GM23338 (cell line): ENCODE measurements around the gene JAZF1. TPM values are rescaled to one million over a fixed set of nuclear protein-coding genes. Genes with fewer than 3 reads are reported as not detected.

Experiments used
- ATAC-seq: fragments of 200-7000 bp; cut with Tn5 transposase; 3 replicates; pipeline ENCODE4 v1.9.1; 2020
- DNase-seq: peaks from one replicate; pipeline ENCODE4 v3.0.0-alpha.2; 2015; ENCODE audit warnings: low spot score
- H2AFZ ChIP-seq: fragments of 200-600 bp; sonication (generic); 2 replicates; pipeline ENCODE4 v1.8.0; 2016; ENCODE audit warnings: antibody characterized with exemption, mild to moderate bottlenecking, moderate library complexity
- H3F3A ChIP-seq: fragments of 200-600 bp; sonication (generic); replicated peaks from 2 replicates; pipeline ENCODE4 v1.8.0; 2017; ENCODE audit warnings: antibody characterized with exemption, mixed run types, low read depth
- H3K27ac ChIP-seq: fragments of 200-600 bp; sonication (generic); 2 replicates; pipeline ENCODE4 v1.6.1; 2016; ENCODE audit warnings: low read depth
- H3K27me3 ChIP-seq: fragments of 200-600 bp; sonication (generic); 2 replicates; pipeline ENCODE4 v1.8.0; 2016; ENCODE audit warnings: mild to moderate bottlenecking, mixed run types, moderate library complexity; ENCODE audit not compliant: insufficient read depth
- H3K36me3 ChIP-seq: fragments of 200-600 bp; sonication (generic); 2 replicates; pipeline ENCODE4 v1.8.0; 2016; ENCODE audit warnings: mild to moderate bottlenecking; ENCODE audit not compliant: insufficient read depth
- H3K4me1 ChIP-seq: fragments of 200-600 bp; sonication (generic); 2 replicates; pipeline ENCODE4 v1.8.0; 2016; ENCODE audit warnings: mild to moderate bottlenecking, moderate library complexity; ENCODE audit not compliant: insufficient read depth
- H3K4me2 ChIP-seq: fragments of 200-600 bp; sonication (generic); 2 replicates; pipeline ENCODE4 v1.7.1; 2017; ENCODE audit warnings: mixed run types
- H3K4me3 ChIP-seq: fragments of 200-600 bp; sonication (generic); 2 replicates; pipeline ENCODE4 v1.6.1; 2016; ENCODE audit warnings: mixed run types
- H3K79me2 ChIP-seq: fragments of 200-600 bp; sonication (generic); replicated peaks from 2 replicates; pipeline ENCODE4 v1.8.0; 2017; ENCODE audit warnings: mild to moderate bottlenecking; ENCODE audit not compliant: insufficient read depth
- H3K9me2 ChIP-seq: fragments of 200-600 bp; sonication (generic); 2 replicates; pipeline ENCODE4 v1.8.0; 2017; ENCODE audit not compliant: insufficient read depth
- H4K20me1 ChIP-seq: fragments of 200-600 bp; sonication (generic); replicated peaks from 2 replicates; pipeline ENCODE4 v1.8.0; 2017; ENCODE audit warnings: mild to moderate bottlenecking; ENCODE audit not compliant: insufficient read depth
- H3K27ac Mint-ChIP-seq: 2 replicates; pipeline ENCODE4 v1.8.0; 2020; ENCODE audit warnings: inconsistent platforms, mild to moderate bottlenecking, moderate library complexity, mixed read lengths
- H3K27me3 Mint-ChIP-seq: 3 replicates; pipeline ENCODE4 v1.8.0; 2022; ENCODE audit warnings: low read depth, mild to moderate bottlenecking, moderate library complexity, mixed read lengths, inconsistent platforms; ENCODE audit not compliant: insufficient read depth, poor library complexity
- H3K36me3 Mint-ChIP-seq: 3 replicates; pipeline ENCODE4 v1.8.0; 2021; ENCODE audit warnings: low read depth, mild to moderate bottlenecking, inconsistent platforms, moderate library complexity, mixed read lengths
- H3K4me1 Mint-ChIP-seq: 3 replicates; pipeline ENCODE4 v1.8.0; 2020; ENCODE audit warnings: mild to moderate bottlenecking, inconsistent platforms, mixed read lengths
- H3K4me3 Mint-ChIP-seq: 3 replicates; pipeline ENCODE4 v1.8.0; 2021; ENCODE audit warnings: moderate library complexity, mild to moderate bottlenecking, inconsistent platforms, mixed read lengths
- H3K9me3 Mint-ChIP-seq: 3 replicates; pipeline ENCODE4 v1.8.0; 2020; ENCODE audit warnings: moderate library complexity, mild to moderate bottlenecking, inconsistent platforms, mixed read lengths
- CREB1 ChIP-seq: fragments of 250-450 bp; sonication (Bioruptor Pico); IDR thresholded peaks from 2 replicates; pipeline ENCODE4 v1.5.0; 2020; ENCODE audit warnings: low read depth, mild to moderate bottlenecking, moderate library complexity
- EZH2 ChIP-seq: fragments of 200-600 bp; sonication (generic); IDR thresholded peaks from one replicate; pipeline ENCODE4 v1.8.0; 2017; ENCODE audit warnings: antibody characterized with exemption, mild to moderate bottlenecking, low read depth; ENCODE audit not compliant: unreplicated experiment
- JUNB ChIP-seq: IDR thresholded peaks from one replicate; pipeline ENCODE4 v1.6.1; 2016; ENCODE audit warnings: antibody characterized with exemption; ENCODE audit not compliant: unreplicated experiment
- NANOG ChIP-seq: IDR thresholded peaks from 2 replicates; pipeline ENCODE4 v1.6.1; 2016; ENCODE audit warnings: antibody characterized with exemption, borderline replicate concordance
- REST ChIP-seq: IDR thresholded peaks from one replicate; pipeline ENCODE4 v1.6.1; 2018; ENCODE audit warnings: antibody characterized with exemption; ENCODE audit not compliant: unreplicated experiment
- ZNF114 ChIP-seq: fragments of 250-450 bp; sonication (Bioruptor Pico); IDR thresholded peaks from 2 replicates; pipeline ENCODE4 v1.5.0; 2020; ENCODE audit warnings: mild to moderate bottlenecking, moderate library complexity
- ZNF331 ChIP-seq: fragments of 250-450 bp; sonication (Bioruptor Pico); IDR thresholded peaks from 2 replicates; pipeline ENCODE4 v1.5.0; 2020; ENCODE audit warnings: low read depth, mild to moderate bottlenecking, moderate library complexity
- polyA plus RNA-seq: library from polyadenylated mRNA; unstranded; fragments of >200 nt; fragmentation: Nextera tagmentation; extraction: Ambion mirVana; gene quantifications from 2 replicates; pipeline ENCODE4 v1.2.1, GENCODE V29; 2016
- total RNA-seq: library from RNA; depleted of rRNA; stranded (reverse); fragments of >200 nt; shearing (Covaris generic); gene quantifications from 2 replicates; pipeline ENCODE4 v1.2.3, GENCODE V29; 2014
- TF ChIP-seq, protein P1 (sequence below): IDR thresholded peaks from 2 replicates; pipeline ENCODE4 v1.6.1; 2016; ENCODE audit warnings: antibody characterized with exemption
- TF ChIP-seq, protein P2 (sequence below): fragments of 250-450 bp; sonication (Bioruptor Pico); IDR thresholded peaks from 2 replicates; pipeline ENCODE4 v1.5.0; 2020; ENCODE audit warnings: mild to moderate bottlenecking, moderate library complexity

Gene JAZF1
- total and polyA plus RNA-seq, 2 experiments from 2014 or later: 12.2 to 22.2 TPM

DNA sequence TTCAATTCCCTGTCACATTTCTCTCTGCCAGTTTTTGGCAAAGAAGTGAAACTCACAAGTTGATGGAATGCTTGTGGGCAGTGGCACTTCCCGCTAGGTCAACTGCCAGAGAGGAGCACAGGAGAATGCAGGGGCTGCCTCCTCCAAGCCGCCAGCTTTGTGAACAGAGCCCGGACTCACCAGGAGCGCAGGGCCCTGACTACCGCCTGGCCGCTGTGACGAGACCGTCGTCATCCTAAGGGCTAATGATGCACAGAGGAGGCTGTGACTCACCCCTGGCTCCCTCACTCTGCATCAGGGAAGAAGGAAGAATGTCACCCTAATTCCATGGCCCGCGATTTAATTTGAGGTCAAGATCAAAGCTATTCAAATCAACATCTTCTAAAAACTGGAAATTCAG lies 316.7 kb downstream of the JAZF1 start:
- Mint-ChIP-seq H3K27ac (no peak overlapping the region), H3K4me1 (peaks cover 12% of the 10 kb centered on the region), H3K36me3 (no peaks in the 10 kb centered on the region; the same call in 2 of the 3 replicates), H3K27me3 (peaks cover 2% of the 10 kb centered on the region), H3K4me3 (no peak overlapping the region), H3K9me3 (no peaks in the 10 kb centered on the region)
- Histone ChIP-seq H3K27ac (no peak overlapping the region), H3K4me3 (no peak overlapping the region), H2AFZ (no peak overlapping the region), H3K27me3 (no peaks in the 10 kb centered on the region), H3K79me2 (no peaks in the 10 kb centered on the region), H3K9me2 (no peaks in the 10 kb centered on the region), H3F3A (no peaks in the 10 kb centered on the region), H3K36me3 (no peaks in the 10 kb centered on the region), H3K4me1 (peaks cover 7% of the 10 kb centered on the region; the same call in 1 of the 2 replicates), H4K20me1 (0 out of 2 replicates have a peak, but pooled peaks cover 7% of the 10 kb centered on the region), H3K4me2 (no peak overlapping the region)
- TF ChIP-seq ZNF331 (no peak), NANOG (no peak)
- DNase-seq: no peak
- peak; percentile 67 for ATAC-seq

DNA sequence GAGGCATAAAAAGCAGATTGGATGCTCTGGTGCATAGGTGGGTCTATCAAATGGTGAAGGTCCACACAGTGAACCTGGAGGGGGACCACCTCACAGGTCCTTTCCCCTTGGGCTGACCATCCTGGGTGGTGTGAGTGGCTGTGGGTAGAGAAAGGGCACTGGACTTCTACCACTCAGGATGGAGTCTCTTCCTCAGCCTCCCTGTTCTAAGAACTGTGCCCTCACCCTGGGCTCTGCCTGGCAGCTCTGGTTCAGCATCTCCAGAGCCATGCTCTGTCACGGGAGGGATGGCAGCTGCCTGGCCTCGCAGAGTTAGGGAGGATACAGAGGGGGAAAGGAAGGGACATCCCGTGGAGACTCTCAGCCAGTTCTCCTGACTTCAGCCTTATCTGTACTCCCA lies 318.8 kb downstream of the JAZF1 start:
- Histone ChIP-seq H2AFZ (no peak overlapping the region), H3K79me2 (no peaks in the 10 kb centered on the region), H3K4me2 (no peak overlapping the region), H3K36me3 (no peaks in the 10 kb centered on the region), H3K4me1 (0 out of 2 replicates have a peak, but pooled peaks cover 4% of the 10 kb centered on the region), H3K27ac (no peak overlapping the region), H3F3A (no peaks in the 10 kb centered on the region), H3K9me2 (no peaks in the 10 kb centered on the region), H3K4me3 (no peak overlapping the region), H3K27me3 (no peaks in the 10 kb centered on the region), H4K20me1 (0 out of 2 replicates have a peak, but pooled peaks cover 6% of the 10 kb centered on the region)
- H3K27ac Mint-ChIP-seq: no peak overlapping the region; the same call in 1 of the 2 replicates
- no peak overlapping the region for H3K4me3 Mint-ChIP-seq
- peaks cover 3% of the 10 kb centered on the region; the same call in 2 of the 3 replicates for H3K4me1 Mint-ChIP-seq
- DNase-seq: no peak
- no peak for ATAC-seq
- H3K27me3 Mint-ChIP-seq: no peaks in the 10 kb centered on the region
- H3K36me3 Mint-ChIP-seq: peaks cover 3% of the 10 kb centered on the region; the same call in 1 of the 3 replicates
- H3K9me3 Mint-ChIP-seq: no peaks in the 10 kb centered on the region; the same call in 2 of the 3 replicates
- TF ChIP-seq ZNF114 (no peak), NANOG (no peak), ZNF331 (no peak), REST (no peak), CREB1 (CRISPR knock-in tag) (no peak), JUNB (no peak), EZH2 (no peak)
- TF ChIP-seq, protein P1, sequence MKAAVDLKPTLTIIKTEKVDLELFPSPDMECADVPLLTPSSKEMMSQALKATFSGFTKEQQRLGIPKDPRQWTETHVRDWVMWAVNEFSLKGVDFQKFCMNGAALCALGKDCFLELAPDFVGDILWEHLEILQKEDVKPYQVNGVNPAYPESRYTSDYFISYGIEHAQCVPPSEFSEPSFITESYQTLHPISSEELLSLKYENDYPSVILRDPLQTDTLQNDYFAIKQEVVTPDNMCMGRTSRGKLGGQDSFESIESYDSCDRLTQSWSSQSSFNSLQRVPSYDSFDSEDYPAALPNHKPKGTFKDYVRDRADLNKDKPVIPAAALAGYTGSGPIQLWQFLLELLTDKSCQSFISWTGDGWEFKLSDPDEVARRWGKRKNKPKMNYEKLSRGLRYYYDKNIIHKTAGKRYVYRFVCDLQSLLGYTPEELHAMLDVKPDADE: no peak
- TF ChIP-seq, protein P2, sequence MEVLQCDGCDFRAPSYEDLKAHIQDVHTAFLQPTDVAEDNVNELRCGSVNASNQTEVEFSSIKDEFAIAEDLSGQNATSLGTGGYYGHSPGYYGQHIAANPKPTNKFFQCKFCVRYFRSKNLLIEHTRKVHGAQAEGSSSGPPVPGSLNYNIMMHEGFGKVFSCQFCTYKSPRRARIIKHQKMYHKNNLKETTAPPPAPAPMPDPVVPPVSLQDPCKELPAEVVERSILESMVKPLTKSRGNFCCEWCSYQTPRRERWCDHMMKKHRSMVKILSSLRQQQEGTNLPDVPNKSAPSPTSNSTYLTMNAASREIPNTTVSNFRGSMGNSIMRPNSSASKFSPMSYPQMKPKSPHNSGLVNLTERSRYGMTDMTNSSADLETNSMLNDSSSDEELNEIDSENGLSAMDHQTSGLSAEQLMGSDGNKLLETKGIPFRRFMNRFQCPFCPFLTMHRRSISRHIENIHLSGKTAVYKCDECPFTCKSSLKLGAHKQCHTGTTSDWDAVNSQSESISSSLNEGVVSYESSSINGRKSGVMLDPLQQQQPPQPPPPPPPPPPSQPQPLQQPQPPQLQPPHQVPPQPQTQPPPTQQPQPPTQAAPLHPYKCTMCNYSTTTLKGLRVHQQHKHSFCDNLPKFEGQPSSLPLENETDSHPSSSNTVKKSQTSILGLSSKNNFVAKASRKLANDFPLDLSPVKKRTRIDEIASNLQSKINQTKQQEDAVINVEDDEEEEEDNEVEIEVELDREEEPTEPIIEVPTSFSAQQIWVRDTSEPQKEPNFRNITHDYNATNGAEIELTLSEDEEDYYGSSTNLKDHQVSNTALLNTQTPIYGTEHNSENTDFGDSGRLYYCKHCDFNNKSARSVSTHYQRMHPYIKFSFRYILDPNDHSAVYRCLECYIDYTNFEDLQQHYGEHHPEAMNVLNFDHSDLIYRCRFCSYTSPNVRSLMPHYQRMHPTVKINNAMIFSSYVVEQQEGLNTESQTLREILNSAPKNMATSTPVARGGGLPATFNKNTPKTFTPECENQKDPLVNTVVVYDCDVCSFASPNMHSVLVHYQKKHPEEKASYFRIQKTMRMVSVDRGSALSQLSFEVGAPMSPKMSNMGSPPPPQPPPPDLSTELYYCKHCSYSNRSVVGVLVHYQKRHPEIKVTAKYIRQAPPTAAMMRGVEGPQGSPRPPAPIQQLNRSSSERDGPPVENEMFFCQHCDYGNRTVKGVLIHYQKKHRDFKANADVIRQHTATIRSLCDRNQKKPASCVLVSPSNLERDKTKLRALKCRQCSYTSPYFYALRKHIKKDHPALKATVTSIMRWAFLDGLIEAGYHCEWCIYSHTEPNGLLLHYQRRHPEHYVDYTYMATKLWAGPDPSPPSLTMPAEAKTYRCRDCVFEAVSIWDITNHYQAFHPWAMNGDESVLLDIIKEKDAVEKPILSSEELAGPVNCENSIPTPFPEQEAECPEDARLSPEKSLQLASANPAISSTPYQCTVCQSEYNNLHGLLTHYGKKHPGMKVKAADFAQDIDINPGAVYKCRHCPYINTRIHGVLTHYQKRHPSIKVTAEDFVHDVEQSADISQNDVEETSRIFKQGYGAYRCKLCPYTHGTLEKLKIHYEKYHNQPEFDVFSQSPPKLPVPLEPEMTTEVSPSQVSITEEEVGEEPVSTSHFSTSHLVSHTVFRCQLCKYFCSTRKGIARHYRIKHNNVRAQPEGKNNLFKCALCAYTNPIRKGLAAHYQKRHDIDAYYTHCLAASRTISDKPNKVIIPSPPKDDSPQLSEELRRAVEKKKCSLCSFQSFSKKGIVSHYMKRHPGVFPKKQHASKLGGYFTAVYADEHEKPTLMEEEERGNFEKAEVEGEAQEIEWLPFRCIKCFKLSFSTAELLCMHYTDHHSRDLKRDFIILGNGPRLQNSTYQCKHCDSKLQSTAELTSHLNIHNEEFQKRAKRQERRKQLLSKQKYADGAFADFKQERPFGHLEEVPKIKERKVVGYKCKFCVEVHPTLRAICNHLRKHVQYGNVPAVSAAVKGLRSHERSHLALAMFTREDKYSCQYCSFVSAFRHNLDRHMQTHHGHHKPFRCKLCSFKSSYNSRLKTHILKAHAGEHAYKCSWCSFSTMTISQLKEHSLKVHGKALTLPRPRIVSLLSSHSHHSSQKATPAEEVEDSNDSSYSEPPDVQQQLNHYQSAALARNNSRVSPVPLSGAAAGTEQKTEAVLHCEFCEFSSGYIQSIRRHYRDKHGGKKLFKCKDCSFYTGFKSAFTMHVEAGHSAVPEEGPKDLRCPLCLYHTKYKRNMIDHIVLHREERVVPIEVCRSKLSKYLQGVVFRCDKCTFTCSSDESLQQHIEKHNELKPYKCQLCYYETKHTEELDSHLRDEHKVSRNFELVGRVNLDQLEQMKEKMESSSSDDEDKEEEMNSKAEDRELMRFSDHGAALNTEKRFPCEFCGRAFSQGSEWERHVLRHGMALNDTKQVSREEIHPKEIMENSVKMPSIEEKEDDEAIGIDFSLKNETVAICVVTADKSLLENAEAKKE (CRISPR knock-in tag): no peak
